ENCODE data around the gene ZNRF2.

DNA sequence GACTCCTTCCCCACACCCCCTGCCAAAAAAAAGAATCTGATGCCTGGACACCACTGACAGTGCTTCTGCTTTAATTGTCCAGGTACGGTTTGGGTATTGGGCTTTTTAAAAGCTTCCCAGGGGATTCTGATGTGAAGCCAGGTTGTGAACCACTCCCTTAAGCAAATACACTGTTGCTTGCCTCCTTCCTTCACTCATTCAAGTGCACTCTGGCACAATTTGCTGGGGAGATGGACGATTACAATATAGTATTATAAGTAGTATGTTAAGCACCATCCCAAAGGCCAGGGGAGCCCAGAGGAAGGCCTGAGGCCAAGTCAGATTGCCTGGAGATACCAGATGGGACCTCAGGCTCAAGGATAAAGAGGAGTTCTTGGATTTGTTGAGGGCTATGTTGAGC, 12.3 kb upstream of the ZNRF2 start:
- TF ChIP-seq, protein P1, sequence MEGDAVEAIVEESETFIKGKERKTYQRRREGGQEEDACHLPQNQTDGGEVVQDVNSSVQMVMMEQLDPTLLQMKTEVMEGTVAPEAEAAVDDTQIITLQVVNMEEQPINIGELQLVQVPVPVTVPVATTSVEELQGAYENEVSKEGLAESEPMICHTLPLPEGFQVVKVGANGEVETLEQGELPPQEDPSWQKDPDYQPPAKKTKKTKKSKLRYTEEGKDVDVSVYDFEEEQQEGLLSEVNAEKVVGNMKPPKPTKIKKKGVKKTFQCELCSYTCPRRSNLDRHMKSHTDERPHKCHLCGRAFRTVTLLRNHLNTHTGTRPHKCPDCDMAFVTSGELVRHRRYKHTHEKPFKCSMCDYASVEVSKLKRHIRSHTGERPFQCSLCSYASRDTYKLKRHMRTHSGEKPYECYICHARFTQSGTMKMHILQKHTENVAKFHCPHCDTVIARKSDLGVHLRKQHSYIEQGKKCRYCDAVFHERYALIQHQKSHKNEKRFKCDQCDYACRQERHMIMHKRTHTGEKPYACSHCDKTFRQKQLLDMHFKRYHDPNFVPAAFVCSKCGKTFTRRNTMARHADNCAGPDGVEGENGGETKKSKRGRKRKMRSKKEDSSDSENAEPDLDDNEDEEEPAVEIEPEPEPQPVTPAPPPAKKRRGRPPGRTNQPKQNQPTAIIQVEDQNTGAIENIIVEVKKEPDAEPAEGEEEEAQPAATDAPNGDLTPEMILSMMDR (IDR thresholded peaks at IDR 0.05 in 4 of 5, conservative IDR thresholded peaks at IDR 0.05 in 1 of 5) = no peak
- TF ChIP-seq POLR2A (IDR thresholded peaks at IDR 0.05) = no peak

Measured in gastrocnemius medialis (tissue), 4 donors.